Endothelial cell of hepatic sinusoid (primary cell): ENCODE measurements around the gene DUSP9.
"Not testable (repeated sequence)": the region's sequence is repeated elsewhere in the genome, so short reads cannot be mapped to it uniquely, and the experiment has no call there.

Experiments used
- in situ Hi-C: cut with HindIII; loops from 2 replicates; pipeline ENCODE4 v1.10.0; 2017; ENCODE audit warnings: low sequenced_read_pairs

DUSP9 gene

GRCh38 chrX:153646620-153647373 lies at the start of gene DUSP9:
TSS of gene DUSP9 (plus strand) at chrX:153647203. CDS start at chrX:153647954, 751 bp downstream.
- in situ Hi-C loops: no loop called here

GRCh38 chrX:153598541-153599191 lies 48.3 kb upstream of the DUSP9 start, which contains the start of gene CCNQ:
TSS of gene CCNQ (minus strand) at chrX:153599139. CDS start at chrX:153599073, 66 bp downstream.
- in situ Hi-C loops: no loop called here

- in situ Hi-C loops: no loop called here
Measured at GRCh38 chrX:153599192-153600031, 47.6 kb upstream of the DUSP9 start.

GRCh38 chrX:153600032-153600373 lies 47.0 kb upstream of the DUSP9 start:
- in situ Hi-C loops: no loop called here

- in situ Hi-C loops: no loop called here
Measured at GRCh38 chrX:153600921-153601320, 46.1 kb upstream of the DUSP9 start.

- in situ Hi-C loops: no loop called here
Measured at GRCh38 chrX:153601511-153602110, 45.4 kb upstream of the DUSP9 start.

GRCh38 chrX:153602601-153603000 lies 44.4 kb upstream of the DUSP9 start:
- in situ Hi-C loops: no loop called here

GRCh38 chrX:153603131-153603656 lies 43.8 kb upstream of the DUSP9 start:
- in situ Hi-C loops: no loop called here

- in situ Hi-C loops: not testable (repeated sequence)
Measured at GRCh38 chrX:153604666-153605380, 42.2 kb upstream of the DUSP9 start.

GRCh38 chrX:153606503-153606902 lies 40.5 kb upstream of the DUSP9 start:
- in situ Hi-C loops: no loop called here

GRCh38 chrX:153608376-153608775 lies 38.6 kb upstream of the DUSP9 start:
- in situ Hi-C loops: no loop called here

GRCh38 chrX:153608806-153609205 lies 38.2 kb upstream of the DUSP9 start:
- in situ Hi-C loops: no loop called here

GRCh38 chrX:153609917-153610835 lies 36.8 kb upstream of the DUSP9 start:
- in situ Hi-C loops: no loop called here

GRCh38 chrX:153610836-153611213 lies 36.2 kb upstream of the DUSP9 start:
- in situ Hi-C loops: no loop called here

GRCh38 chrX:153611298-153612095 lies 35.5 kb upstream of the DUSP9 start:
- in situ Hi-C loops: no loop called here

GRCh38 chrX:153612413-153612812 lies 34.6 kb upstream of the DUSP9 start:
- in situ Hi-C loops: no loop called here

GRCh38 chrX:153614818-153615217 lies 32.2 kb upstream of the DUSP9 start:
- in situ Hi-C loops: no loop called here

GRCh38 chrX:153620576-153620975 lies 26.4 kb upstream of the DUSP9 start:
- in situ Hi-C loops: no loop called here
